Measurements from ENCODE around the gene POLA2. TPM values are rescaled to one million over a fixed set of nuclear protein-coding genes. Genes with fewer than 3 reads are reported as not detected.
"Not testable (repeated sequence)": the region's sequence is repeated elsewhere in the genome, so short reads cannot be mapped to it uniquely, and the experiment has no call there.

POLA2 gene
- total RNA-seq, 1 donor from 2014 or later: 43.4 TPM

DNA sequence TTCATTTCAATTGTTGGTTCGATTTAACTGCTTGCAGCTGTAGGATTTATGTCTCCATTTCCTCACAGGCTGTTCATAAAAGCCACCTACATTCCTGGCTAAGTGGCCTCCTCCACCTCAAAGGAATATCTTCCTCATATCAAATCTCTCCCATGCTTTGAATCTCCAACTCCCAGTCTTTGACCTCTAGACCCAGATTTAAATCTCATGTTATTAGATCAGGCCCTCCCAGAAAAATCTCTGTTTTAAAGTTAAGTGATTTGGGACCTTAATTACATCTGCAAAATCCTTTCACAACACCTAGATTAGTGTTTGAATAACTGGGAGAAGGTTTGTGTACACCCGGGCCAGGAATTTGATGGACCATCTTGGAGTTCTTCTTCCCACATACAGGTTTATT, 33.9 kb upstream of the POLA2 start:
- H3K4me1 Mint-ChIP-seq: peaks cover 17% of the 10 kb centered on the region
- H3K4me3 Mint-ChIP-seq: no peak overlapping the region
- DNase-seq: no peak
- TF ChIP-seq, protein P1, sequence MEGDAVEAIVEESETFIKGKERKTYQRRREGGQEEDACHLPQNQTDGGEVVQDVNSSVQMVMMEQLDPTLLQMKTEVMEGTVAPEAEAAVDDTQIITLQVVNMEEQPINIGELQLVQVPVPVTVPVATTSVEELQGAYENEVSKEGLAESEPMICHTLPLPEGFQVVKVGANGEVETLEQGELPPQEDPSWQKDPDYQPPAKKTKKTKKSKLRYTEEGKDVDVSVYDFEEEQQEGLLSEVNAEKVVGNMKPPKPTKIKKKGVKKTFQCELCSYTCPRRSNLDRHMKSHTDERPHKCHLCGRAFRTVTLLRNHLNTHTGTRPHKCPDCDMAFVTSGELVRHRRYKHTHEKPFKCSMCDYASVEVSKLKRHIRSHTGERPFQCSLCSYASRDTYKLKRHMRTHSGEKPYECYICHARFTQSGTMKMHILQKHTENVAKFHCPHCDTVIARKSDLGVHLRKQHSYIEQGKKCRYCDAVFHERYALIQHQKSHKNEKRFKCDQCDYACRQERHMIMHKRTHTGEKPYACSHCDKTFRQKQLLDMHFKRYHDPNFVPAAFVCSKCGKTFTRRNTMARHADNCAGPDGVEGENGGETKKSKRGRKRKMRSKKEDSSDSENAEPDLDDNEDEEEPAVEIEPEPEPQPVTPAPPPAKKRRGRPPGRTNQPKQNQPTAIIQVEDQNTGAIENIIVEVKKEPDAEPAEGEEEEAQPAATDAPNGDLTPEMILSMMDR (IDR thresholded peaks at IDR 0.05): no peak
- ChIA-PET CTCF (interaction anchor here (0.7 to 3.5 kb wide), 2 partner anchors 37 to 88 kb away, joined by 3 to 45 read pairs; partner anchors contain the start of gene CDC42EP2), POLR2A (no interaction called here)
- H3K27me3 Mint-ChIP-seq: no peaks in the 10 kb centered on the region
- no peak overlapping the region for H3K27ac Mint-ChIP-seq
- H3K36me3 Mint-ChIP-seq (ENCODE audit: low read depth): no peaks in the 10 kb centered on the region
- no peaks in the 10 kb centered on the region for H3K9me3 Mint-ChIP-seq
- ATAC-seq (ENCODE audit: low read depth): no peak
- intact Hi-C loops (cut with micrococcal nuclease): no loop called here

DNA sequence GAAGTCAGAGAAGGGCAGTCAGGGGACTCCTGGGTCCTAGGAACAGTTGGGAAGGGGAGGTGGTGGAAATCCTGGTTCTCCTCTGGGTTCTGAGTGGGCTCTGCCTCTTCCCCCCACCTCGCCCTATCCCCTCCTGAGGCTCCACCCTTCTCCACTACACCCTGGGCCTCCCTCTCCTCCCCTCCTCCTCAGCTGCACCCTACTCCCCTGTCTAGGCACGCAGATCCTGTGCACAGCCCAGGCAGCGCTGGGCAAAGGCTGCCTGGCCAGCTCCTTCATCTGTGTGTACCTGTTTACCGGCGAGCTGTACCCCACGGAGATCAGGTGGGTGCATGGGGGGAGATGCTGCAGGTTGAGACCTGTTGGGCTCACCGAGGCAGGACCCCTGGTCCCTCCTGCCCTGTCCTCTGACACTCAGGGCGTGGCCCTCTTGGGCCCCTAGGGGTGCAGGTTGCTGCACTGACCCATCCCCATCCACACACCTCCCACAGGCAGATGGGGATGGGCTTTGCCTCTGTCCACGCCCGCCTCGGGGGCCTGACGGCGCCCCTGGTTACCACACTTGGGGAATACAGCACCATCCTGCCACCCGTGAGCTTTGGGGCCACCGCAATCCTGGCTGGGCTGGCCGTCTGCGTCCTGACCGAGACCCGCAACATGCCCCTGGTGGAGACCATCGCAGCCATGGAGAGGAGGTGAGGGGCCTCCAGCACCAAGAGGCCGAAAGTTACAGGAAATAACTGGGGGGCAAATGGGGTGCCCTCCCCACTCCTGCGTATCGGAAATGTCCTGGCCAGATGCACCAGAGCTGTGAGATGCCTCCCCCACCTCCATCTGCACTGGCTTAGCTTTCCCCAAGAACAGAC, 25.3 kb upstream of the POLA2 start:
- Mint-ChIP-seq H3K4me3 (no peak overlapping the region), H3K27ac (no peak overlapping the region), H3K36me3 (ENCODE audit: low read depth) (no peaks in the 10 kb centered on the region), H3K9me3 (no peaks in the 10 kb centered on the region), H3K4me1 (no peaks in the 10 kb centered on the region), H3K27me3 (no peaks in the 10 kb centered on the region)
- DNase-seq: no peak
- TF ChIP-seq, protein P1 (IDR thresholded peaks at IDR 0.05): no peak
- intact Hi-C loops (cut with micrococcal nuclease): no loop called here
- CTCF ChIA-PET: no interaction called here
- no peak for ATAC-seq (ENCODE audit: low read depth)
- POLR2A ChIA-PET: no interaction called here

DNA sequence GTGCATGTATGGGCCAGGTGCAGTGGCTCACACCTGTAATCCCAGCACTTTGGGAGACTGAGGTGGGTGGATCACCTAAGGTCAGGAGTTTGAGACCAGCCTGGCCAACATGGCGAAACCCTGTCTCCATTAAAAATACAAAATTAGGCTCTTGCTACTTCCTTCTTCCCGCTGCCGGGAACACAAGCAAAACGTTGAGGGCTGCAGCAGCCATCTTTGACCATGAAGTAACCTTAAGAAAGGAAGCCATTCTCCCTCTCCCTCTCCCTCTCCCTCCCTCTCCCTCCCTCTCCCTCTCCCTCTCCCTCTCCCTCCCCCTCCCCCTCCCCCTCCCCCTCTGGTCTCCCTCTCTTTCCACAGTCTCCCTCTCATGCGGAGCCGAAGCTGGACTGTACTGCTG, 23.5 kb upstream of the POLA2 start:
- H3K4me3 Mint-ChIP-seq; DNase-seq; H3K4me1 Mint-ChIP-seq; POLR2A ChIA-PET; H3K27ac Mint-ChIP-seq; CTCF ChIA-PET; H3K36me3 Mint-ChIP-seq (ENCODE audit: low read depth); H3K27me3 Mint-ChIP-seq; H3K9me3 Mint-ChIP-seq; ATAC-seq (ENCODE audit: low read depth); intact Hi-C loops (cut with micrococcal nuclease): not testable (repeated sequence)

DNA sequence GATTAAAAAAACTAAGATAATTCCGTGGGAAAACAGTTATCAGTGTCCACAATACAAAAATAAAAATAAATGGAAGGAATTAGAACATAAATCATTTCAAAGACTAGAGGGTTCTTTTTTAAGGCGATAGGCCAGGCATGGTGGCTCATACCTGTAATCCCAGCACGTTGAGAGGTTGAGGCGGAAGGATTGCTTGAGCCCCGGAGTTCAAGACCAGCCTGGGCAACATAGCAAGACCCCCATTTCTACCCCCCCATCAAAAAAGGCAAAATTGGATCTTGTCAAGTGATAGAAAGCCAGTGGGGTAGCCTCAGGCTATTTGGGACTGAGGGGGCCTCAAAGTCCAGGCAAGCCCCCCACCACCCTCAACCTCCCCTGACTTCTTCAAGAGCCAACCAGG, 20.6 kb upstream of the POLA2 start:
- Mint-ChIP-seq H3K4me1 (no peaks in the 10 kb centered on the region), H3K36me3 (ENCODE audit: low read depth) (no peaks in the 10 kb centered on the region), H3K4me3 (no peak overlapping the region), H3K27me3 (no peaks in the 10 kb centered on the region), H3K27ac (no peak overlapping the region), H3K9me3 (peaks cover 8% of the 10 kb centered on the region)
- intact Hi-C loops (cut with micrococcal nuclease): no loop called here
- ChIA-PET POLR2A (no interaction called here), CTCF (no interaction called here)
- TF ChIP-seq, protein P1 (IDR thresholded peaks at IDR 0.05): no peak
- ATAC-seq (ENCODE audit: low read depth) (no peak), DNase-seq (no peak)

DNA sequence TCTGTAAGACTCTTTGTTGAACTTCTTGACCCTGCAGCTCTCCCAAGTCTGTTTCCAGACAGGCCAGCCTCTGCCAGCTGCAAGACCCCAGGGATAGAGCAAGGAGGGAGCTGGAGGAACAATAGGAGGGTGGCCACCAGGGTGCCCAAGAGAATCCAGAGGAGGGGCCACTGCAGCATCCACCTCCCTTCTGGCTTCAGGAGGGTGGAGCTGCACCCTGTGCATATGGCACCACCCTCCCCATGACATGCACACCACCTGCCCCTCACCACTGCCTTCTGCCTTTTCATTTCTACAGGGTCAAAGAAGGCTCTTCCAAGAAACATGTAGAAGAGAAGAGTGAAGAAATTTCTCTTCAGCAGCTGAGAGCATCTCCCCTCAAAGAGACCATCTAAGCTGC, 20.1 kb upstream of the POLA2 start:
- Mint-ChIP-seq H3K27me3 (no peaks in the 10 kb centered on the region), H3K9me3 (peaks cover 8% of the 10 kb centered on the region), H3K4me3 (no peak overlapping the region), H3K27ac (no peak overlapping the region), H3K36me3 (ENCODE audit: low read depth) (no peaks in the 10 kb centered on the region), H3K4me1 (no peaks in the 10 kb centered on the region)
- DNase-seq (no peak), ATAC-seq (ENCODE audit: low read depth) (no peak)
- ChIA-PET POLR2A (no interaction called here), CTCF (no interaction called here)
- TF ChIP-seq, protein P1 (IDR thresholded peaks at IDR 0.05): no peak
- intact Hi-C loops (cut with micrococcal nuclease): no loop called here

Measured in activated B cell treated with CpG ODN at 0.5 μM for 24 hours (primary cell).